ENCODE measurements around the gene C8G.

C8G gene

GRCh38 chr9:136958473-136958872, 13.4 kb downstream of the C8G start:
- no peak overlapping the region for H3K4me3 ChIP-seq (replicated peaks; ENCODE audit: low read depth, low read length)
- no peak for DNase-seq (ENCODE audit: low read depth)
- TF ChIP-seq CTCF (IDR thresholded peaks at IDR 0.05; ENCODE audit: low read length, missing control alignments), result no peak

- H3K4me3 ChIP-seq (replicated peaks; ENCODE audit: low read depth, low read length), result no peak overlapping the region
- DNase-seq (ENCODE audit: low read depth), result no peak
- TF ChIP-seq CTCF (IDR thresholded peaks at IDR 0.05; ENCODE audit: low read length, missing control alignments), result no peak
These were observed 14.1 kb downstream of the C8G start for GRCh38 chr9:136958898-136959850.

DNA sequence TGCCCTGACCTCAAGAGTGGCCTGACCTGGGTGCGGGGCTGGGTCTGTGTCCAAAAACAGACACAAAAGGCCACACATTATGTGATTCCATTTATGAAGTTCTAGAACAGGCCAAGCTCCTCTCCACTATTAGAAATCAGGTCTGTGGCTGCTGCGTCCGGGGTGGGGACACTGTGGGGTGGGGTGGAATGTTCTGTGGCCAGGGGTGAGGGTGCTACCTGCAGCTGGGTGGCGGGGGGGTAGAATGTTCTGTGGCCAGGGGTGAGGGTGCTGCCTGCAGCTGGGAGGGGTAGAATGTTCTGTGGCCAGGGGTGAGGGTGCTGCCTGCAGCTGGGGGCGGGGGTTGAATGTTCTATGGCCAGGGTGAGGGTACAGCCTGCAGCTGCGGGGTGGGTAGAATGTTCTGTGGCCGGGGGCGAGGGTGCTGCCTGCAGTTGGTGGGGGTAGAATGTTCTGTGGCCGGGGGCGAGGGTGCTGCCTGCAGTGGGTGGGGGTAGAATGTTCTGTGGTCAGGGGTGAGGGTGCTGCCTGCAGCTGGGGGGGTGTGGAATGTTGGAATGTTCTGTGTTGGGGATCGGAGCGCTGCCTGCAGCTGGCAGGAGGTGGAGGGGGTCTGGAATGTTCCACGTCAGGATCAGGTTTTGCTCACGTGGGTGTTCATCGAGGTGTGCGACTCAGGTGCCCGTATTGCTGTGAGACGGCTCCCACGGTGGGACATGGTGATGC, 15.3 kb downstream of the C8G start:
- no peak for DNase-seq (ENCODE audit: low read depth)
- no peak for TF ChIP-seq CTCF (IDR thresholded peaks at IDR 0.05; ENCODE audit: low read length, missing control alignments)
- no peak overlapping the region for H3K4me3 ChIP-seq (replicated peaks; ENCODE audit: low read depth, low read length)

- no peak for TF ChIP-seq CTCF (IDR thresholded peaks at IDR 0.05; ENCODE audit: low read length, missing control alignments)
- no peak overlapping the region for H3K4me3 ChIP-seq (replicated peaks; ENCODE audit: low read depth, low read length)
- DNase-seq (ENCODE audit: low read depth), result no peak
These were observed 15.9 kb downstream of the C8G start for GRCh38 chr9:136960938-136961275.

DNA sequence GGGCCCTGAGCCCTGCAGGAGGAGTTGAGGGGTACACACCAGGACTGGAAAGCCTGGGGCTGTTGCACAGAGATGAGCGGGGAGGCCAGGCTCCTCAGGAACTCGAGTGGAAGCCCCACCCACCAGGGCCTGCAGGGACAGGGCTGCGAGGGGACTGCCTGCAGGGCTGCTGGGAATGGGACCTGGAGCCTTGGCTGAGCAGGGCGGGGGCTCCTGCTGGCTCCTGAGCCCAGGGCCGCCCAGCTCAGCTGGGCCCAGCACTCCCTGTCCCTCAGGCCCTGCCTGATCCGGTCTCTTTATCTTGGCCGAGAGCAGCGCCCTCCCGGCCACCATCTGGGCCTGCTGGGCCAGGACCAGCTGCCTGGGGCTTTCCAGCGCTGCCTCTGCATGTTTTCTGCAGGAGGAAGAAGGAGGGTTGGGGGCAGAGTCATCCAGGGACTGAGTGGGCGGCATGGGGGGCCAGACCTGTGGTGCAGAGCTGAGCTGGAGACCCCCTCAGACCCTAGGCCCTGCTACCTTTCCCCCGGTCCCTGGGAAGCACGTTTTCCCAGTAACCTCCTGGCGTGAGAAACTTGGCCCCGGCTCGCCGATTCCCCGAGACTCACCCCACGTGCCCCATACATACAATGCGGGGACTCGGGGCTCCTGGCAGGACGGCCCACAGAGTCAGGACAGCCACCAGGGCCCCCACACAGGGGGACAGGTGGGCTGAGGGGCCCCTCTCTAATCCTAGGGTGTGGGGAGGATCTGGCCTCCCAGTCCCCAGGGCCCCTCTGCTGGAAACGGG, 16.4 kb downstream of the C8G start:
- no peak overlapping the region for H3K4me3 ChIP-seq (replicated peaks; ENCODE audit: low read depth, low read length)
- TF ChIP-seq CTCF (IDR thresholded peaks at IDR 0.05; ENCODE audit: low read length, missing control alignments), result no peak
- DNase-seq (ENCODE audit: low read depth), result no peak

DNA sequence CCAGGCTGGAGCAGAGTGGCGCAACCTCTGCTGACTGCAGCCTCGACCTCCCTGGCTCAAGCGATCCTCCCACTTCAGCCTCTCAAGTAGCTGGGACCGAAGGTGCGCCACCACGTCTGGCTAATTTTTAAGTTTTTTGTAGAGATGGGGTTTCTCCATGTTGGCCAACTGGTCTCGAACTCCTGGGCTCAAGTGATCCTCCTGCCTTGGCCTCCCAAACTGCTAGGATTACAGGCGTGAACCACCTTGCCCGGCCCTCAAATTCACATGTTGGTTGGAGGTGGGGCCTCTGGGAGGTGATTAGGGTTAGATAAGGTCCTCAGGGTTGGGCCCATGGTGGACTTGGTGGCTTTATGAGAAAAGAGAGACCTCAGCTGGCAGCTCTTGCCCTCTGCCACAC, 17.1 kb downstream of the C8G start:
- H3K4me3 ChIP-seq (replicated peaks; ENCODE audit: low read depth, low read length), result no peak overlapping the region
- no peak for DNase-seq (ENCODE audit: low read depth)
- TF ChIP-seq CTCF (IDR thresholded peaks at IDR 0.05; ENCODE audit: low read length, missing control alignments), result no peak
